Mesenchymal stem cell (in vitro differentiated cells and primary cell): ENCODE data around the gene DUSP14.

ENCODE experiments used
- DNase-seq: peaks from one replicate; pipeline ENCODE4 v3.0.0-alpha.2; 2013
- H2AFZ ChIP-seq: one replicate; pipeline ENCODE4 v1.6.1; 2013; ENCODE audit warnings: low read depth, mild to moderate bottlenecking, control low read depth, inconsistent platforms, low read length, moderate library complexity
- H2AK5ac ChIP-seq: 2 replicates; pipeline ENCODE4 v1.6.1; 2013; ENCODE audit warnings: low read length, moderate library complexity, mild to moderate bottlenecking, inconsistent platforms; ENCODE audit not compliant: severe bottlenecking
- H2BK120ac ChIP-seq: one replicate; pipeline ENCODE4 v1.6.1; 2013; ENCODE audit warnings: low read depth, mild to moderate bottlenecking, inconsistent platforms, low read length, moderate library complexity
- H2BK12ac ChIP-seq, 2 experiments: one replicate each; pipeline ENCODE4 v1.6.1; 2013; ENCODE audit warnings: inconsistent platforms in 2 of 2, low read length in 2 of 2, mild to moderate bottlenecking in 2 of 2, moderate library complexity in 2 of 2, control low read depth in 1 of 2
- H2BK15ac ChIP-seq: one replicate; pipeline ENCODE4 v1.6.1; 2013; ENCODE audit warnings: mild to moderate bottlenecking, low read depth, inconsistent platforms; ENCODE audit not compliant: poor library complexity, severe bottlenecking
- H2BK5ac ChIP-seq: 2 replicates; pipeline ENCODE4 v1.6.1; 2013; ENCODE audit warnings: low read depth, mild to moderate bottlenecking, low read length, control low read depth, inconsistent platforms; ENCODE audit not compliant: poor library complexity, severe bottlenecking
- H3K14ac ChIP-seq, 2 experiments: one replicate each; pipeline ENCODE4 v1.6.1; 2013; ENCODE audit warnings: inconsistent platforms in 2 of 2, low read length in 2 of 2, control low read depth in 1 of 2, mild to moderate bottlenecking in 1 of 2, moderate library complexity in 1 of 2
- H3K18ac ChIP-seq, 2 experiments: one replicate each; pipeline ENCODE4 v1.6.1; 2013; ENCODE audit warnings: inconsistent platforms in 2 of 2, low read length in 2 of 2, control low read depth in 1 of 2, low read depth in 1 of 2, mild to moderate bottlenecking in 1 of 2
- H3K23ac ChIP-seq, 2 experiments: one replicate each; pipeline ENCODE4 v1.6.1; 2013; ENCODE audit warnings: inconsistent platforms in 2 of 2, low read length in 2 of 2, mild to moderate bottlenecking in 2 of 2, moderate library complexity in 2 of 2, control low read depth in 1 of 2
- H3K27ac ChIP-seq: 2 replicates; pipeline ENCODE4 v1.5.1; 2013; ENCODE audit warnings: mild to moderate bottlenecking, moderate library complexity, low read length, control low read depth, inconsistent platforms; ENCODE audit not compliant: poor library complexity, severe bottlenecking
- H3K27me3 ChIP-seq, 2 experiments: 2 replicates each; pipeline versions ENCODE4 v1.6.1 to v1.7.0; 2013; ENCODE audit warnings: low read length in 2 of 2, mild to moderate bottlenecking in 2 of 2, moderate library complexity in 2 of 2, control low read depth in 1 of 2, inconsistent platforms in 1 of 2; ENCODE audit not compliant: control insufficient read depth in 1 of 2, insufficient read depth in 1 of 2
- H3K36me3 ChIP-seq, 2 experiments: 2 replicates each; pipeline versions ENCODE4 v1.6.1 to v1.7.0; 2013; ENCODE audit warnings: low read length in 2 of 2, control low read depth in 1 of 2, inconsistent platforms in 1 of 2, low read depth in 1 of 2, mild to moderate bottlenecking in 1 of 2; ENCODE audit not compliant: insufficient read depth in 2 of 2, control insufficient read depth in 1 of 2
- H3K4ac ChIP-seq, 2 experiments: one replicate each; pipeline ENCODE4 v1.6.1; 2013; ENCODE audit warnings: inconsistent platforms in 2 of 2, low read length in 2 of 2, mild to moderate bottlenecking in 2 of 2, moderate library complexity in 2 of 2, control low read depth in 1 of 2, low read depth in 1 of 2
- H3K4me1 ChIP-seq: 2 replicates; pipeline ENCODE4 v1.6.1; 2013; ENCODE audit warnings: low read depth, low read length, control low read depth; ENCODE audit not compliant: control insufficient read depth, insufficient read depth
- H3K4me2 ChIP-seq: 2 replicates; pipeline ENCODE4 v1.6.1; 2013; ENCODE audit warnings: low read length, mild to moderate bottlenecking, inconsistent platforms; ENCODE audit not compliant: poor library complexity, severe bottlenecking
- H3K4me3 ChIP-seq, 2 experiments: 2 replicates each; pipeline versions ENCODE4 v1.5.1 to v1.7.0; 2013; ENCODE audit warnings: low read length in 2 of 2, mild to moderate bottlenecking in 2 of 2, control low read depth in 1 of 2, low read depth in 1 of 2; ENCODE audit not compliant: insufficient read depth in 1 of 2
- H3K79me1 ChIP-seq: replicated peaks from 2 replicates; pipeline ENCODE4 v1.6.1; 2013; ENCODE audit warnings: mild to moderate bottlenecking, control low read depth, low read length, inconsistent platforms; ENCODE audit not compliant: poor library complexity, severe bottlenecking
- H3K9ac ChIP-seq: 2 replicates; pipeline ENCODE4 v1.7.0; 2013; ENCODE audit warnings: mild to moderate bottlenecking, low read length, moderate library complexity
- H3K9me3 ChIP-seq: 2 replicates; pipeline ENCODE4 v1.7.0; 2013; ENCODE audit warnings: mild to moderate bottlenecking, low read length; ENCODE audit not compliant: control insufficient read depth
- H4K8ac ChIP-seq: one replicate; pipeline ENCODE4 v1.6.1; 2013; ENCODE audit warnings: inconsistent platforms, mild to moderate bottlenecking, low read length, moderate library complexity
- H4K91ac ChIP-seq: one replicate; pipeline ENCODE4 v1.6.1; 2013; ENCODE audit warnings: mild to moderate bottlenecking, low read length, inconsistent platforms
- WGBS: methylation state at CpG from one replicate; pipeline ENCODE4 v1.1.7; 2013; ENCODE audit warnings: mixed read lengths; 5-methylcytosine and 5-hydroxymethylcytosine counted together

The DUSP14 gene

GRCh38 chr17:37466471-37466870 is 23.2 kb upstream of the DUSP14 start:
- H3K36me3 ChIP-seq = peaks cover 11 to 65% of the 10 kb centered on the region in 2 experiments
- H3K4me2 ChIP-seq = no peak overlapping the region
- no peaks in the 10 kb centered on the region for H3K4me1 ChIP-seq
- H3K4ac ChIP-seq = no peak overlapping the region
- H3K79me1 ChIP-seq = peaks cover 6% of the 10 kb centered on the region
- no peaks in the 10 kb centered on the region for H3K9me3 ChIP-seq
- no peak overlapping the region for H2BK12ac ChIP-seq
- H2AK5ac ChIP-seq = no peak overlapping the region
- no peak overlapping the region for H4K91ac ChIP-seq
- H3K23ac ChIP-seq = no peak overlapping the region
- H2BK5ac ChIP-seq = no peak overlapping the region
- no peak overlapping the region for H2AFZ ChIP-seq
- DNase-seq = no peak
- no peak overlapping the region for H2BK15ac ChIP-seq
- H3K27me3 ChIP-seq = no peaks in the 10 kb centered on the region
- H3K18ac ChIP-seq = no peak overlapping the region
- WGBS = 100% methylated on average over 1 of the region's 1 CpG
- no peak overlapping the region for H3K27ac ChIP-seq
- no peak overlapping the region for H3K9ac ChIP-seq
- no peak overlapping the region for H2BK120ac ChIP-seq
- H3K4me3 ChIP-seq = no peak overlapping the region
- no peak overlapping the region for H3K14ac ChIP-seq
- H4K8ac ChIP-seq = no peak overlapping the region

GRCh38 chr17:37470181-37470580 is 19.5 kb upstream of the DUSP14 start:
- Histone ChIP-seq H3K27ac (no peak overlapping the region), H2BK120ac (no peak overlapping the region), H2AK5ac (no peak overlapping the region), H2BK15ac (no peak overlapping the region), H3K79me1 (peaks cover 3% of the 10 kb centered on the region), H4K8ac (no peak overlapping the region), H2BK12ac (no peak overlapping the region), H4K91ac (no peak overlapping the region), H3K14ac (no peak overlapping the region), H3K23ac (no peak overlapping the region), H2AFZ (no peak overlapping the region), H3K4me2 (no peak overlapping the region), H3K18ac (no peak overlapping the region), H3K36me3 (peaks cover 13 to 73% of the 10 kb centered on the region in 2 experiments), H3K9me3 (no peaks in the 10 kb centered on the region), H3K4me3 (no peak overlapping the region), H3K4ac (no peak overlapping the region), H3K4me1 (no peaks in the 10 kb centered on the region), H3K27me3 (no peaks in the 10 kb centered on the region), H3K9ac (no peak overlapping the region), H2BK5ac (no peak overlapping the region)
- no peak for DNase-seq
- WGBS = 97% methylated on average over 7 of the region's 7 CpGs

GRCh38 chr17:37475731-37476420 is 13.8 kb upstream of the DUSP14 start:
- H3K4me3 ChIP-seq = no peak overlapping the region
- H3K79me1 ChIP-seq = peaks cover 4% of the 10 kb centered on the region
- no peak overlapping the region for H3K4ac ChIP-seq
- H3K18ac ChIP-seq = no peak overlapping the region
- H2AFZ ChIP-seq = no peak overlapping the region
- H2BK5ac ChIP-seq = no peak overlapping the region
- H3K23ac ChIP-seq = no peak overlapping the region
- no peak overlapping the region for H2BK120ac ChIP-seq
- H2BK15ac ChIP-seq = no peak overlapping the region
- no peaks in the 10 kb centered on the region for H3K27me3 ChIP-seq
- peaks cover 3% of the 10 kb centered on the region for H3K4me1 ChIP-seq
- no peaks in the 10 kb centered on the region for H3K9me3 ChIP-seq
- H2BK12ac ChIP-seq = peak overlapping the region in 1 of 2 experiments; percentile 57
- H3K9ac ChIP-seq = peak overlapping the region; percentile 84
- no peak overlapping the region for H3K14ac ChIP-seq
- DNase-seq = no peak
- H4K91ac ChIP-seq = no peak overlapping the region
- peaks cover 16 to 57% of the 10 kb centered on the region in 2 experiments for H3K36me3 ChIP-seq
- 92% methylated on average over 1 of the region's 1 CpG for WGBS
- H2AK5ac ChIP-seq = peak overlapping the region; percentile 5
- H4K8ac ChIP-seq = no peak overlapping the region
- H3K4me2 ChIP-seq = no peak overlapping the region
- H3K27ac ChIP-seq = peak overlapping the region; percentile 51

GRCh38 chr17:37476431-37477120 is 13.1 kb upstream of the DUSP14 start:
- peaks cover 2% of the 10 kb centered on the region for H3K79me1 ChIP-seq
- no peaks in the 10 kb centered on the region for H3K27me3 ChIP-seq
- H2AFZ ChIP-seq = no peak overlapping the region
- no peak overlapping the region for H2BK5ac ChIP-seq
- no peak overlapping the region for H3K4me3 ChIP-seq
- H3K14ac ChIP-seq = no peak overlapping the region
- H3K4me1 ChIP-seq = peaks cover 3% of the 10 kb centered on the region
- H2AK5ac ChIP-seq = peak overlapping the region; percentile 5
- H3K9ac ChIP-seq = peak overlapping the region; percentile 84
- DNase-seq = peak; percentile 86
- no peak overlapping the region for H2BK120ac ChIP-seq
- H2BK12ac ChIP-seq = peak overlapping the region in 1 of 2 experiments; percentile 57
- no peak overlapping the region for H4K8ac ChIP-seq
- H3K23ac ChIP-seq = no peak overlapping the region
- no peak overlapping the region for H2BK15ac ChIP-seq
- H3K18ac ChIP-seq = peak overlapping the region in 1 of 2 experiments; percentile 44
- no peak overlapping the region for H3K4ac ChIP-seq
- H3K36me3 ChIP-seq = peaks cover 13 to 52% of the 10 kb centered on the region in 2 experiments
- peak overlapping the region; percentile 51 for H3K27ac ChIP-seq
- no peak overlapping the region for H3K4me2 ChIP-seq
- 83% methylated on average over 3 of the region's 4 CpGs for WGBS
- no peaks in the 10 kb centered on the region for H3K9me3 ChIP-seq
- H4K91ac ChIP-seq = no peak overlapping the region
